EH (cell line): ENCODE measurements around the gene GJB2.
"Not testable (repeated sequence)": the region's sequence is repeated elsewhere in the genome, so short reads cannot be mapped to it uniquely, and the experiment has no call there.

ENCODE experiments used
- DNase-seq: peaks from one replicate; pipeline ENCODE4 v3.0.0-alpha.2; 2015; ENCODE audit warnings: low read depth

The GJB2 gene

GRCh38 chr13:20165417-20166257 lies 27.1 kb downstream of the GJB2 start:
- DNase-seq = no peak

- DNase-seq = no peak
Measured at GRCh38 chr13:20161951-20162300, 30.8 kb downstream of the GJB2 start.

DNA sequence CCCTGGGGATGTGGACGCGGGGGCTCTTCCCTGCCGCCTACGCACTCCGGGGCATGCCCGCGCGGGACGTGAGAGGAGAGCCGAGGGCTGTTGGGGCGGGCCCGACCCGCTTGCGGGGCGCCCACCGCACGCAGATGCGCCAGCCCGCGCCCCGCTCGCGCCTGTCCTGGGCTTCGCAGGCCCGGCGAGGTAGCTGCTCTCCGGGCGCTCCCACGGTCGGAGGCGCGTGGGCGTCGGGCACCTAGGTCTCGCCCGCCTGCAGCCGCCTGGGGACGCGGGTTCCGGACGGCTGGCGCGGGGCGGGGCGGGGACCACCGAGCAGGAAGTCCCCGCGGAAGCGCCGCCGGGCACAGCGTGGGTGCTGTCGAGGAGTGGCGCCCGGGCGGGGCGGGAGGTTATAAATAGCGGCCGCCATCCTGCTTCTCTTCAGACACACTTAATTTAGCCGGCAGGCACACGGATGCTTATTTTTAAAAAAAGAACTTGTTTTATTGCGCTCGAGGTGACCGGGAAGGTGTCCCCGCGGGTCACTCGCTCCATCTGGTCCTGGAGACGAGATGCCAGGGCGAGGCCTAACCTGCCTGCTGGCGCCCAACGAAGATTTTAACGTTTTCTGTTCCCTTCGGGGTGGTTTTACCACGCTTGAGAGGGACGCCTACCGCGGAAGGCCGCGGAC lies 31.3 kb downstream of the GJB2 start:
- peak; percentile 20 for DNase-seq

GRCh38 chr13:20160306-20161274 lies 32.1 kb downstream of the GJB2 start, which contains the start of gene GJA3:
Gene GJA3, minus strand, starts transcription at chr13:20161052. Its CDS starts 17,764 bp downstream, at chr13:20143288.
- peak; percentile 32 for DNase-seq

DNA sequence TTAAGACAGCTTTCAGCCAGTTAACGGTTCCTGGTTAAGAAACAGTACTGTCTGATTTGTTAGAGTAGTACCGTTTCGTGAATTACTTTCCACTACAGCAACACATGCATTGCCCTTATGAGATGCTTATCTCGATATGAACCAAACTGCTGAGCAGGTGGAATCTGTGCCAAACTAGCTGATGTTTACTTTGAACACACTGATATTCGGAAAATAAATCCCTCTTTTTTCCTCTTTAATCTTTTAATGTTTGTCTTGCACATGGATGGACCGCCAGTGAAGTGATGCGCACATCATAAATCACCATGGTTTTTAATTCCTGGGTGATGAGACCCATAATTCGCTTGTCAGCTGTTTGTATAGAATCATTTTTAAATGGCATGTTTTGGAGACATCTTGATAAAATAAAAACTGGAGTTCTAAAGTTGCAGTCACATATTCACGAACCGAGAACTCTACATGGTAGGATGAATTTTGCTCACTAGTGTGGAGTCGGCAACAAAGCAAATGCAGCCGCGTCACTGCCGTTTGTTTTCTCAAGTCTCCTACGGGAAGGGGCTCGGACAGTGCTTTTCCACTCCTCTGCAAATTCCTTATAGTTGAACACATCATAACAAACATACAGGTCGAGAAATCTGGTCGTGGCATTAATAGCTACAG lies 33.0 kb downstream of the GJB2 start:
- DNase-seq = peak; percentile 12

GRCh38 chr13:20157151-20157796 lies 35.5 kb downstream of the GJB2 start:
- DNase-seq = no peak

- no peak for DNase-seq
Measured at GRCh38 chr13:20156702-20157101, 36.0 kb downstream of the GJB2 start.

DNA sequence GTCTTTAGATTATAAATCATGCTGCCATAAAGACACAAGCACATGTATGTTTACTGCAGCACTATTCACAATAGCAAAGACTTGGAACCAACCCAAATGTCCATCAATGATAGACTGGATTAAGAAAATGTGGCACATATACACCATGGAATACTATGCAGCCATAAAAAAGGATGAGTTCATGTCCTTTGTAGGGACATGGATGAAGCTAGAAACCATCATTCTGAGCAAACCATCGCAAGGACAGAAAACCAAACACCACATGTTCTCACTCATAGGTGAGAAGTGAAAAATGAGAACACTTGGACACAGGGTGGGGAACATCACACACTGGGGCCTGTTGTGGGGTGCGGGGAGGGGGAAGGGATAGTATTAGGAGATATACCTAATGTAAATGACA lies 39.4 kb downstream of the GJB2 start:
- not testable (repeated sequence) for DNase-seq

DNA sequence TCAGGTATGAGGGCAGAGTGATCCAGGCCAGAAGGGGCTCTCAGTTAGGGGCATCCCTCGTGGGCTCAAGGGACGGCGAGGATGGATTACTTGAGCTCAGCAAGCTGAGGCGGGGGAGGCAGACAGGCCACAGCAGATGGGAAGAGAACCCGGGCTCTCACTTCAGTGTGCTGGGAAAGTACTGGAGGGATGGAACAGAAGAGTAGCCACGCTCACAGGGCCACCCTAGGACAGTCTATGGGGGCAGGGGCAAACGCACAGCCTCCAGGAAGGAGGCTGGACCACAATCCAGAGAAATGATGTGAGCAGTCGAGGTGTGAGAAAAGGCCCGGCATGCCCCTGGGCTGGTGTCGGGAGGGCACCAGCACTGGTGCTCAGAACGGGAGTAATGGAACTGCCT lies 41.1 kb downstream of the GJB2 start:
- DNase-seq = no peak

DNA sequence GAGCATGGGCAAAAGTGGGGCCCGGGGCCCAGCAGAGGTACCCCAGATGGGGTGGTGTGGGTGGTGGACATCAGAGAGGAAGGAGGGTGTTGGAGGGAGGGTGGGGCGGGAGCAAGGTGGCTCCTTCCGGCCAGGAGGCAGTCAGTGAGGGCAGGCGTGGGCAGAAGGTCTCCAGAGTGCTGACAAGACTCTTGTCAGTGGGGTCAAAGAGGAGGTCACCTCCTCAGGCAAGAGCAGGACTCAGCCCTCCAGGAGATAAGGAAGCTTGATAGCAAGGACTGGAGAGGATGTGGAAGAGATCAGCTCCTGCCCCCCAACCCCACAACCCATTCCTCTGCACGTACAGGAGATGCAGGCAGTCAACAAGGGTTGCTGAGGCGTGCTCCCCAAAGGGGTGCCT lies 41.7 kb downstream of the GJB2 start:
- no peak for DNase-seq

- no peak for DNase-seq
Measured at GRCh38 chr13:20150561-20150960, 42.2 kb downstream of the GJB2 start.

DNA sequence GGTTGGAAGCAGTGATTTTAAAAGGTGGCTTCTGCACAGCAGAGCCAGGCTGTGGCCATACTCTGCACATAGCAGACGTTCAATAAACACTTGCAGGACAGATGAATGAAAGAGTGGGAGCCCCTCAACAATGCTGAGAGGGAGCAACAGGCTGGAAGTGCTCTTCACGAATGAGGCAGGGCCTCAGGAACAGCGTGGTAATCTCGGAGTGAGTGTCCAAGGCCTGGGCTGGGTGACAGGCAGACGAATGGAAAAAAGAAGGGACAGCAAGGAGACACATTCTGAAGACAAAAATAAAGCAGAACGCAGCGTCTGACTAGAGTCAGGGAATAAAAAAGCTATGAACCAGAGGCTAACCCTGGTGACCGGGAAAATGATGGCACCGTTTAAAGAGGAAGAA lies 43.0 kb downstream of the GJB2 start:
- DNase-seq = no peak

DNA sequence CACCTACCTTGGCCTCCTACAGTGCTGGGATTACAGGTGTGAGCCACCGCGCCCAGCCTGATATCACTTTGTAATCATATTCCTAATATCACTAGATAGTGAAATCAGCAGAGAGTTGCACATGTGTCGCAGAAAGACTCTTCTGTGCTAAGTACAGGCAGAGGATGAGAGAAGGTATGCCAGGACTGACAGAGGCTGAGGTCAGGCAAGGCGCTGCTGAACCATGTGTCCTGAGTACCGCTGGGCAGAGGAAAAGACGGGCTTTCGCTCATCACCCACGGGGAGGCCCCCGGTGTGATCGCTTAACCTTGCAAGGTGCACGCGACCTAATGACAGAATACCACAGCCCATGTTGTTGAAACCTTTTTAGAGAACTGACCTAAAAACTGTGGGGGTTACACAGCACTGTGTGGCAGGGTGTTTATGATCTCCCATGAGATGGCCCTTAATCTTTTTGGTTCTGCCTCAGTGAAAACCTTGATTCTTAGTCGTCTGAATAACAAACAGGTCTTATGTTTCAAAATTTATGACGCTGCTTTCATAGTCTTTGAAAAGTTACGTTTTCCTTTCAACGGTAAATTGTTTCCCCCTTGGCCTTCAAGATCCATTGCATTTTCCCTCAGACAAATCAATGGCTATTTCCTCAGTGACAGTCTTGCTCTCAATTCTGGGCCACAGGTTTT lies 44.1 kb downstream of the GJB2 start:
- no peak for DNase-seq

GRCh38 chr13:20146381-20146780 lies 46.4 kb downstream of the GJB2 start:
- DNase-seq = no peak

GRCh38 chr13:20145521-20145920 lies 47.2 kb downstream of the GJB2 start:
- DNase-seq = no peak

GRCh38 chr13:20144141-20144850 lies 48.4 kb downstream of the GJB2 start:
- no peak for DNase-seq

DNA sequence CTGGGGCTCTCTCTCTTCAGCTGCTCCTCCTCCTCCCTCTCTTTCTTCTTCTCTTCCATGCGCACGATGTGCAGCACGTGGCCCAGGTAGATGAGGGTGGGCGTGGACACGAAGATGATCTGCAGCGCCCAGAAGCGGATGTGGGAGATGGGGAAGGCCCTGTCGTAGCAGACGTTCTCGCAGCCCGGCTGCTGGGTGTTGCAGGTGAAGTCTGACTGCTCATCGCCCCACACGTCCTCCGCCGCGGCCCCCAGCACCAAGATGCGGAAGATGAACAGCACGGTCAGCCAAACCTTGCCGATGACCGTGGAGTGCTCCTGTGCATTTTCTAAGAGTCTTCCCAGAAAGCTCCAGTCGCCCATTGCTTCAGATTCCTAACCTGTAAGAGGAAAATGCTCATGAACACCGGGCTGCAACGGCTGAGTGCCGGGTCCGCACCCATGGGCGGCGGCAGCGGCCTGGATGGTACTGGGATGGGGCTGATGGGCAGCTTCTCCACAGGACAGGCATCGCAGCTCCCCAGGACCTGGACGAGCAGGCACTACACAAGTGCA lies 49.7 kb downstream of the GJB2 start:
- no peak for DNase-seq

DNA sequence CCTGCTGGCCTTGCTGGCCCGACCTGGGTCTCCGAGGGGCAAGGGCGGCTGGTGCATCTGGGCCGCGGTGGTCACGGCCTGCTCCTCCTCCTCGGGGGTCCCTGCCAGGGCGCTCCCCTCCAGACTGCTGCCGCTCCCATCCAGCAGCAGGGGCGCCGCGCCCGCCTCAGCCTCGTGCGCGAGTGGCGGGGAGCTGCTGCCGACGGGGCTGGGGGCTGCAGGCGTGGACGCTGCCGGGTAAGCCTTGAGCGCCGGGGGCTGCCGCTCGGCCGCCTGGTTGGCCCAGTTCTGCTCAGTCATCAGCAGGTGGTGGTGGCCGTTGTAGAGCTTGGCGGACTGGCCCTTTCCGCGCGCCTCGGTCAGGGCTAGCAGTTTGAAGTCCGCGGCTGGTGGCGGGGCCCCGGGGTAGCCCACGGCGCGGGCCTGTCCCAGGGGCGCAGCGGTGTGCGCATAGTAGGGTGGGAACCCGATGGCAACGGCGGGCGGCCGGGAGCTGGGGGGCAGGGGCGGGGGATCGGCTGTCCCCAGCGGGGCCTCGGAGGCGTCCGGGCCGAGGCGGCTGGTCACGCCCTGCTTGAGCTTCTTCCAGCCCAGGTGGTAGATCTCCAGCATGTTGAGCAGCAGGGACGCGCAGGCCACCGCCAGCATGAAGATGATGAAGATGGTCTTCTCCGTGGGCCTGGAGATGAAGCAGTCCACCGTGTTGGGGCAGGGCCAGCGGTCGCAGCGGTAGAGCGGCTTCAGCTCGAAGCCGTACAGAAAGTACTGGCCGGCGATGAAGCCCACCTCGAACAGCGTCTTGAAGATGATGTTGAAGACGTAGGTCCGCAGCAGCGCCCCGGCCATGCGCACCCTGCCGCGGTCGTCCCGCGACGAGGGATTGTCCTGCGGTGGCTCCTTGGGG lies 50.5 kb downstream of the GJB2 start:
- DNase-seq = no peak
